PFSK-1 (cell line): ENCODE results near the gene HDAC4.

Source experiments
- REST ChIP-seq, 2 experiments: IDR thresholded peaks; 2 replicates each; pipeline versions ENCODE4 v1.6.1 to v1.8.0; 2011 to 2012; ENCODE audit warnings: low read depth in 2 of 2, low read length in 2 of 2, control low read depth in 1 of 2, inconsistent platforms in 1 of 2, mild to moderate bottlenecking in 1 of 2, moderate library complexity in 1 of 2; ENCODE audit not compliant: insufficient read depth in 1 of 2
- SIN3A ChIP-seq: IDR thresholded peaks from 2 replicates; pipeline ENCODE4 v1.6.1; 2012; ENCODE audit warnings: mild to moderate bottlenecking, low read length, moderate library complexity, borderline replicate concordance; ENCODE audit not compliant: insufficient read depth
- TAF1 ChIP-seq: IDR thresholded peaks from 2 replicates; pipeline ENCODE4 v1.6.1; 2012; ENCODE audit warnings: low read length, control low read depth, borderline replicate concordance; ENCODE audit not compliant: insufficient read depth

GRCh38 chr2:239184968-239185903 is 215.6 kb downstream of the HDAC4 start:
- no peak for TF ChIP-seq REST (IDR thresholded peaks at IDR 0.05; ENCODE audit: insufficient read depth in 1 of 2, low read depth in 2 of 2, low read length in 2 of 2)
- no peak for TF ChIP-seq SIN3A
- TF ChIP-seq TAF1: no peak
